Measurements from ENCODE around the gene SOX5. TPM values are rescaled to one million over a fixed set of nuclear protein-coding genes. Genes with fewer than 3 reads are reported as not detected.
"Not testable (repeated sequence)": the region's sequence is repeated elsewhere in the genome, so short reads cannot be mapped to it uniquely, and the experiment has no call there.

SOX5 gene
- total and polyA plus RNA-seq, 9 of the 15 experiments (the other 6 are each of a cell fraction or from before 2014, with no cell fraction given), result 8.3 to 16.5 (median 11.9) TPM

DNA sequence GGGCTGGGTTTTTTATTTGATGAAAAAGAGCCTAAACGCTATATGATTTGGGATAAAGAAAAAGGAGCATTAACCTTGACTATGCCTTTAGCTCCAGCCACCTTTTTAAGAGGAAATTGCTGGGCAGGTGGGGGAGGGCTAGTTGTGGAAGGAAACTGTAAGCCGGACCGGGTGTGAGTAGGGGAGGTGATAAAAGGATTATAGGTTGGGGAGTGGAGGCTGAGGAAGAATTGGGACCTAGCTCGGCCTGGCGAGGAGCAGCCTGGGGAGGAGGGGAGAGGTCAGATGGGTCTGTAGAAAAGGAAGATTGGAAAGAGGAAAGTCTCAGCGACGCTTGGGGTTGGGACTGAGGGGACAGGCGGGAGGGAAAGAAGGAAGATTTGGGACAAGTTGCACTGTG lies 439.6 kb downstream of the SOX5 start:
- BruUV-seq (replicated peaks); H3K36me3 ChIP-seq (ENCODE audit: control insufficient read depth, insufficient read depth, low read length); H3K27me3 ChIP-seq (ENCODE audit: control insufficient read depth in 2 of 2, insufficient read depth in 2 of 2, low read length in 2 of 2); ATAC-seq; H3K9me3 ChIP-seq (replicated peaks; ENCODE audit: control insufficient read depth, insufficient read depth, low read depth, low read length); H3K4me1 ChIP-seq (replicated peaks in 1 of 2; ENCODE audit: control insufficient read depth in 2 of 2, insufficient read depth in 2 of 2, low read length in 2 of 2); FAIRE-seq; H4K20me1 ChIP-seq (replicated peaks; ENCODE audit: control insufficient read depth, insufficient read depth, low read length); CTCF ChIA-PET (ENCODE audit: low intra/inter-chr PET ratio); H3K9me1 ChIP-seq (ENCODE audit: control insufficient read depth, insufficient read depth, low read length); in situ Hi-C loops (cut with MboI): not testable (repeated sequence)
- Histone ChIP-seq H3K79me2 (ENCODE audit: control insufficient read depth, insufficient read depth, low read length) (peaks cover 52% of the 10 kb centered on the region), H3K27ac (ENCODE audit: extremely low read depth, low read depth, low read length) (peak overlapping the region; percentile 79), H3K4me2 (ENCODE audit: insufficient read depth, low read length) (peak overlapping the region; percentile 72), H3K4me3 (peak overlapping the region; percentile 43), H3K9ac (ENCODE audit: insufficient read depth in 1 of 2, low read depth in 2 of 2, low read length in 2 of 2) (peak overlapping the region; percentile 53 to 77; a peak in 3 of 4 replicates), H2AFZ (ENCODE audit: low read depth, low read length) (peak overlapping the region; percentile 68; the same call in 1 of the 2 replicates)
- DNase-seq (ENCODE audit: extremely low read depth in 1 of 4, low spot score in 3 of 4), result peak in 1 of 4 experiments; percentile 68
- intact Hi-C loops (cut with micrococcal nuclease), result loop anchor here (2.0 to 10.0 kb wide), 3 partner anchors 88 to 305 kb away; no protein-coding TSS in a partner anchor
- POLR2A ChIA-PET, result interaction anchor here (0.6 kb wide), 1 partner anchor 390 kb away, joined by 4 read pairs; no protein-coding TSS in a partner anchor
- 21% methylated on average over 7 of the region's 8 CpGs for WGBS (ENCODE audit: insufficient coverage, low coverage, missing lambda C conversion rate)
- peak; percentile 34 for TF ChIP-seq SUPT5H (IDR thresholded peaks at IDR 0.05)
- TF ChIP-seq, protein P1, sequence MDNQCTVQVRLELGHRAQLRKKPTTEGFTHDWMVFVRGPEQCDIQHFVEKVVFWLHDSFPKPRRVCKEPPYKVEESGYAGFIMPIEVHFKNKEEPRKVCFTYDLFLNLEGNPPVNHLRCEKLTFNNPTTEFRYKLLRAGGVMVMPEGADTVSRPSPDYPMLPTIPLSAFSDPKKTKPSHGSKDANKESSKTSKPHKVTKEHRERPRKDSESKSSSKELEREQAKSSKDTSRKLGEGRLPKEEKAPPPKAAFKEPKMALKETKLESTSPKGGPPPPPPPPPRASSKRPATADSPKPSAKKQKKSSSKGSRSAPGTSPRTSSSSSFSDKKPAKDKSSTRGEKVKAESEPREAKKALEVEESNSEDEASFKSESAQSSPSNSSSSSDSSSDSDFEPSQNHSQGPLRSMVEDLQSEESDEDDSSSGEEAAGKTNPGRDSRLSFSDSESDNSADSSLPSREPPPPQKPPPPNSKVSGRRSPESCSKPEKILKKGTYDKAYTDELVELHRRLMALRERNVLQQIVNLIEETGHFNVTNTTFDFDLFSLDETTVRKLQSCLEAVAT (IDR thresholded peaks at IDR 0.05), result peak; percentile 51 to 67; a peak in 2 of 4 replicates
- peak; percentile 28; the same call in 1 of the 2 replicates for TF ChIP-seq LARP7 (IDR thresholded peaks at IDR 0.05)
- peak; percentile 57 for TF ChIP-seq EP400 (IDR thresholded peaks at IDR 0.05)
- peak; percentile 27; the same call in 1 of the 2 replicates for TF ChIP-seq ETV1 (tag; conservative IDR thresholded peaks at IDR 0.05; ENCODE audit: low read depth)
- TF ChIP-seq, protein P2, sequence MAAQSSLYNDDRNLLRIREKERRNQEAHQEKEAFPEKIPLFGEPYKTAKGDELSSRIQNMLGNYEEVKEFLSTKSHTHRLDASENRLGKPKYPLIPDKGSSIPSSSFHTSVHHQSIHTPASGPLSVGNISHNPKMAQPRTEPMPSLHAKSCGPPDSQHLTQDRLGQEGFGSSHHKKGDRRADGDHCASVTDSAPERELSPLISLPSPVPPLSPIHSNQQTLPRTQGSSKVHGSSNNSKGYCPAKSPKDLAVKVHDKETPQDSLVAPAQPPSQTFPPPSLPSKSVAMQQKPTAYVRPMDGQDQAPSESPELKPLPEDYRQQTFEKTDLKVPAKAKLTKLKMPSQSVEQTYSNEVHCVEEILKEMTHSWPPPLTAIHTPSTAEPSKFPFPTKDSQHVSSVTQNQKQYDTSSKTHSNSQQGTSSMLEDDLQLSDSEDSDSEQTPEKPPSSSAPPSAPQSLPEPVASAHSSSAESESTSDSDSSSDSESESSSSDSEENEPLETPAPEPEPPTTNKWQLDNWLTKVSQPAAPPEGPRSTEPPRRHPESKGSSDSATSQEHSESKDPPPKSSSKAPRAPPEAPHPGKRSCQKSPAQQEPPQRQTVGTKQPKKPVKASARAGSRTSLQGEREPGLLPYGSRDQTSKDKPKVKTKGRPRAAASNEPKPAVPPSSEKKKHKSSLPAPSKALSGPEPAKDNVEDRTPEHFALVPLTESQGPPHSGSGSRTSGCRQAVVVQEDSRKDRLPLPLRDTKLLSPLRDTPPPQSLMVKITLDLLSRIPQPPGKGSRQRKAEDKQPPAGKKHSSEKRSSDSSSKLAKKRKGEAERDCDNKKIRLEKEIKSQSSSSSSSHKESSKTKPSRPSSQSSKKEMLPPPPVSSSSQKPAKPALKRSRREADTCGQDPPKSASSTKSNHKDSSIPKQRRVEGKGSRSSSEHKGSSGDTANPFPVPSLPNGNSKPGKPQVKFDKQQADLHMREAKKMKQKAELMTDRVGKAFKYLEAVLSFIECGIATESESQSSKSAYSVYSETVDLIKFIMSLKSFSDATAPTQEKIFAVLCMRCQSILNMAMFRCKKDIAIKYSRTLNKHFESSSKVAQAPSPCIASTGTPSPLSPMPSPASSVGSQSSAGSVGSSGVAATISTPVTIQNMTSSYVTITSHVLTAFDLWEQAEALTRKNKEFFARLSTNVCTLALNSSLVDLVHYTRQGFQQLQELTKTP (IDR thresholded peaks at IDR 0.05; ENCODE audit: low read depth in 1 of 2, partially characterized antibody in 2 of 2), result peak; percentile 39 to 55
- peak; percentile 77 for TF ChIP-seq ARID1B (IDR thresholded peaks at IDR 0.05)
- TF ChIP-seq NFRKB (IDR thresholded peaks at IDR 0.05; ENCODE audit: low read depth), result peak; percentile 27
- TF ChIP-seq, protein P3, sequence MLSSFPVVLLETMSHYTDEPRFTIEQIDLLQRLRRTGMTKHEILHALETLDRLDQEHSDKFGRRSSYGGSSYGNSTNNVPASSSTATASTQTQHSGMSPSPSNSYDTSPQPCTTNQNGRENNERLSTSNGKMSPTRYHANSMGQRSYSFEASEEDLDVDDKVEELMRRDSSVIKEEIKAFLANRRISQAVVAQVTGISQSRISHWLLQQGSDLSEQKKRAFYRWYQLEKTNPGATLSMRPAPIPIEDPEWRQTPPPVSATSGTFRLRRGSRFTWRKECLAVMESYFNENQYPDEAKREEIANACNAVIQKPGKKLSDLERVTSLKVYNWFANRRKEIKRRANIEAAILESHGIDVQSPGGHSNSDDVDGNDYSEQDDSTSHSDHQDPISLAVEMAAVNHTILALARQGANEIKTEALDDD (IDR thresholded peaks at IDR 0.05), result 0 out of 2 replicates have a peak, but pooled peaks have one; percentile 50
- 0 out of 4 replicates have a peak, but pooled peaks of 1 of the 2 experiments have one; percentile 5 for TF ChIP-seq RAD21 (CRISPR knock-in tag; conservative IDR thresholded peaks at IDR 0.05 in 1 of 2, IDR thresholded peaks at IDR 0.05 in 1 of 2)
- TF ChIP-seq CC2D1A (IDR thresholded peaks at IDR 0.05), result peak; percentile 65; the same call in 1 of the 2 replicates
- TF ChIP-seq NFIC (IDR thresholded peaks at IDR 0.05), result peak; percentile 24; the same call in 1 of the 2 replicates
- TF ChIP-seq KDM1A (IDR thresholded peaks at IDR 0.05), result peak; percentile 6 to 32; a peak in 1 of 4 replicates
- 0 out of 2 replicates have a peak, but pooled peaks have one; percentile 37 for TF ChIP-seq ZEB2 (IDR thresholded peaks at IDR 0.05)
- TF ChIP-seq NBN (IDR thresholded peaks at IDR 0.05; ENCODE audit: low read depth), result peak; percentile 26; the same call in 1 of the 2 replicates
- TF ChIP-seq NCOR1 (IDR thresholded peaks at IDR 0.05), result peak; percentile 56
- peak; percentile 30 for TF ChIP-seq BRD9 (IDR thresholded peaks at IDR 0.05; ENCODE audit: low read depth, partially characterized antibody)
- peak; percentile 66 for TF ChIP-seq DPF2 (IDR thresholded peaks at IDR 0.05)
- TF ChIP-seq POLR2A (conservative IDR thresholded peaks at IDR 0.05), result peak; percentile 16; the same call in 1 of the 2 replicates
